Stimulated activated CD8-positive, alpha-beta memory T cell treated with anti-CD3 and anti-CD28 coated beads, Interleukin-2, amount 100 ng/mL, for 48 hours (primary cell): ENCODE results near the gene MRPL49.
A peak's percentile ranks its signal among the peaks of the same experiment; 100 is the strongest.
"Not testable (repeated sequence)": the region's sequence is repeated elsewhere in the genome, so short reads cannot be mapped to it uniquely, and the experiment has no call there.

Experiments used
- DNase-seq, 2 donors: peaks; one replicate each; pipeline ENCODE4 v3.0.0-alpha.2; 2020; ENCODE audit warnings: low read depth in 2 of 2

Gene MRPL49

DNA sequence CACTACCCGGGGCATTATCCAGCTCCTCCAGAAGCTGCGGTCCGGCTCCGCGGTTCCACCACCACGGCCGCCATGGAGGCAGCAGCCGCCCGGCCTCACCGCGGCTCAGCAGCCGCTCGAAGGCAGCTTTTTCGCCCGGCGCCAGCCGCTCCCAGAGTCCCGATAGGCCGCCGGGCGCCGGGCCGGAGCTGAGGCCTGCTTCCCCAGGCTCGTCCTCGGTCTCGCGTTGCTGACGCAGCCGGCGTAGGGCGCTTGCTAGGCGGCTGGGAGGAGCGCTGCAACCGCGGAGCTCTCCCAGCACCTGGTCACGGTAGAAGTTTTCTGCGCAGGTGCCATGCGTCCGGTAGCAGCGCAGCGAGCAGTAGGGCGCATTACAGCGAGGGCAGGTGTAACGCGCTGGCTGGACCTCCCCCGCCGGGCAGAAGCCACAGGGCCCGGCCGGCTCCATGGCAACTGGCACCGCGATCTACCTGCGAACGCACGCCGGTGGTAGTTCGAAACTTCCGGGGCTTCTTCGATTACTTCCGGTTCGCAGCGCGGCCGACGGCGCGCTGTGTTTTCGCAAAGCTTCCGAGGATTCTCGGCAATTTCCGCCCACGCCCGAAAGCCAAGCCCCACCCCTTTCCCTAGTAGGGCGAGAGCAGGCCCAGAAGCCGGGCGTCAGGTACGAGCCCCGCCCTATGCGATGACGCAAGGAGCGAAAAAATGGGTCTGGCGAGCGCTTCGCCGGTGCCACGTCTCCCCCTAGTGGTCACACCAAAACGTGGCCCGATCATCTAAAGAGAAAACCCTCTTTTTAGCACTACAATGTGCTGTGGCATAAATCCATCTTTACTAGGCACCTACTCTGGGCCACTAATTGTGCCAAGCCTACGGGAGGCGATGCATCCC lies 4.7 kb upstream of the MRPL49 start, which contains the start of gene ZNHIT2:
Gene ZNHIT2, minus strand, starts transcription at position 496 of the 891 bp plus-strand sequence. Its CDS starts 48 bp downstream, at position 448.
- peak; percentile 100 for DNase-seq

DNA sequence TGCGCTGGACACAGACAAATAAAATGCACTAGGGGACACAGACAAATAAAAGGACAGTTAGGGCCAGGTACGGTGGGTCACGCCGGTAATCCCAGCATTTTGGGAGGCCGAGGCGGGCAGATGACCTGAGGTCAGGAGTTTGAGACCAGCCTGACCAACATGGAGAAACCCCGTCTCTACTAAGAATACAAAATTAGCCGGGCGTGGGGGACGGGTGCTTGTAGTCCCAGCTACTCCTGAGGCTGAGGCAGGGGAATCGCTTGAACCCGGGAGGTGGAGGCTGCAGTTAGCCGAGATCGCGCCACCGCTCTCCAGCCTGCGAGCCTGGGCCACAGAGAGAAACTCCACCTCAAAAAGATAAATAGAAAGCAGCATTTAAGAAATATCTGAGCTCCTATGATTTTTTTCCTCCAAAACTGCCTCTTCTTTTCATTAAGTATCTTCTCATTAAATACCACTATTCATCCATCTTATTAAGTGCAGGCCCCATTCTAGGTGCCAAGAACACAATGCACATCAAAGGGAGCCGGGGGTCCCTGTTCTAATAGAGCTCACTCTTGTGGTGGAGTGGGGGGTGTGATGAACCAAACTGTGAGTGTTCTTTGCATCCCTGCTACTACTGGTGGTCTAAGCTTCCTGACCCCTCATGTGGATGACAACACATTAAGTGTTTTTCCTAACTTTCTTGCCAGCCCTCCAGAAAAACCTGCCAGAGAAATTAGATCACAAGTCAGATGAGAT lies 3.9 kb upstream of the MRPL49 start:
- no peak for DNase-seq

DNA sequence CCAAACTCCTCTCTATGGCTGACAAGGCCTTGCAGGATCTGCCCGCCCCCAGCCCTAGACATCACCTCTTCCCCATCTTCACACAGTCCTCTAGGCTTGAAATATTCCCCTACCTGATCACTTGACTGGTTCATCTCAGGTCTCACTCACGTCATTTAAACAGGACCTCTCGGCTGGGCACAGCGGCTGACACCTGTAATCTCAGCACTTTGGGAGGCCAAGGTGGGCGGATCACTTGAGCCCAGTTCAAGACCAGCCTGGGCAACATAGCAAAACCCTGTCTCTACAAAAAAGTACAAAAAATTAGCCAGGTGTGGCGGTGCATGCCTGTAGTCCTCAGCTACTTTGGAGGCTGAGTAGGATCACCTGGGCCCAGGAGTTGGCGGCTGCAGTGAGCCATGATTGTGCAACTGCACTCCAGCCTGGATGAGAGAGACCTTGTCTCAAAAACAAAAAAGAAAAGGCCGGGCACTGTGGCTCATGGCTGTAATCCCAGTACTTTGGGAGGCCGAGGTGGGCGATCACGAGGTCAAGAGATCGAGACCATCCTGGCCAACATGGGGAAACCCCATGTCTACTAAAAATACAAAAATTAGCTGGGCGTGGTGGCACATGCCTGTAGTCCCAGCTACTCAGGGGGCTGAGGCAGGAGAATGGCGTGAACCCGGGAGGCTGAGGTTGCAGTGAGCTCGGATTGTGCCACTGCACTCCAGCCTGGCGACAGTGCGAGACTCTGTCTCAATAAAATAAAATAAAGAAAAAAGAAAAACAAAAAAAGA lies 3.0 kb upstream of the MRPL49 start:
- not testable (repeated sequence) for DNase-seq

DNA sequence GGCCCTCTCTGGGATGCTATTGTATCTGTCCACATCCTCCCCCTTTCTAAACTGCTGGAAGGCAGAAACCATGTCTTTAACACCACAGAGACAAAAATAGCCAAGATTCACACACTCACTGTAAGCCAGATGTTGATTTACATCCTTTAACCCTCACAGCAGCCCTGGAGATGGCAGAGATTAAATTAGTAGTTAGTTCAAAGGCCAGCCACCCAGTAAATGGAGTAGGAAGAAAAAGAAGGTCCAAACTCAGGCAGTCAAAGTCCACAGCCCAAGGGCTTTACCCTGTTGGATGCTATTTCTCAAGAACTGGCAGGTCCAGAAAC lies 2.5 kb upstream of the MRPL49 start:
- DNase-seq: no peak

DNA sequence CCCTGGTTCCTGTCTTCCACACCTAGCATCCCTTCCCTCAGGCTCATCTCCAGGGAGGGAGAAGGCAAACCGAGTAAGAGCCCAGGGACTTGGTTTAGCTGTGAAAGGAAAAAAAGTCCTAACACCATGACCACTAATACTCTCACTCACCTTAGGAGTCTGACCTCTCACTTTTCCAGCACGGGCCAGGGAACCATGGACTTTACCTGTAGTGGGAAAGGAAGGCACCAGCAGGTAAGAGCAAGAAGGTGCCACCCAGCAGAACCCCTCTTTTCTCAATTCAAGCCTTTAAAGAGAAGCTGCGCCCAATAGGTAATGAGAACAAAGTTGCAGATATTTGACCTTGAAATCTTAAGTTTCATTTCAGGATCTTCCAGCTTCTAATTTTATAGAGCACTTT lies 1.3 kb upstream of the MRPL49 start:
- no peak for DNase-seq

DNA sequence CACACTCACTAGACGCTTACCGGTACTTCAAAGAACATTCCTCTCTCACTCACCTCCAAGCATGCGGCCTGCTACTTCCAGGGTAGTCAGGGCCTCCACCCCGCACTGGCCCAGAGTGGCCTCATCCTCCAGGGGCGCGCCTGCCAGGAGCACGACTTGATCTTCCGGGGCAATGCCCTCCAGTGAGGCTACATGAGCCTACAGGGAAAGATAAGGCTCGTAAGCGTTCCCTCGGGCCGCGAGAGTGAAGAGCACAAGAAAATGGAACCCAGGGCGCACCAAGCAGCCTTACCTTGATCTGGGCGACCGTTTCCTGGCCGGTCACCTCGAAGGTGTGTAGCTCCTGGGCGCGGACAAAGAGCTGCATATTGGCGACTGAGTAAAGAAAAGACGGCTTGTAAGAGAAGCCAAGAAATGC lies 665 bp upstream of the MRPL49 start:
- no peak for DNase-seq

DNA sequence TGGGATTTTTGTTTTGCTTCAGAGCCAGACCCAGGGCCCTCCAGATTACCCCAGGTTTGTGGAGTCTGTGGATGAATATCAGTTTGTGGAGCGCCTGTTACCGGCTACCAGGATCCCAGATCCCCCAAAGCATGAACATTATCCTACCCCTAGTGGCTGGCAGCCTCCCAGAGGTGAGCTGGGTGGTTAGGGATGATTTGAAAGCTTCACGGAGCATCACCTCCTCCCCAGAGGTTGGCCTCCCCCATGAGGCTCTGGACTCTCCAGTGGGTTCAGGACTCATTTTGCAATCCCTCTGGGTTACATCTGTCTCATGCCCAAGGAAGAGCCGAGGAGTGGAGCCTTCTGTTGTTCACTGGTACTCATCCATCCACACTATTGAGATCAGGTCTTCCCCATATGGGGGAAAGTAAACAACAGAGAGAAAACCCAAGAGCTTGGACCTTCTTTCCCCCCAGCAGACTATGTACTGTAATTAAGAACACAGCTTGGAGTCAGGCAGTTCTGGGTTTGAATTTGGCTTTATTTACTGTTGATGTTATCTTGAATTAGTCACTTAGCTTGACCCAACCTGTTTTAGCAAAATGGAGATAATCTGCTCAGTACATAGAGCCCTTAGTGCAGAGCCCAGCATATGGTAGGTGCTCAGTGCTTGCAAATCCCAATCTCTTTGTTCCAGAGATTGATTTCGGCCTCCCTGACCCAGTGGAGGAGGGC lies 2.5 kb downstream of the MRPL49 start:
- DNase-seq: no peak

DNA sequence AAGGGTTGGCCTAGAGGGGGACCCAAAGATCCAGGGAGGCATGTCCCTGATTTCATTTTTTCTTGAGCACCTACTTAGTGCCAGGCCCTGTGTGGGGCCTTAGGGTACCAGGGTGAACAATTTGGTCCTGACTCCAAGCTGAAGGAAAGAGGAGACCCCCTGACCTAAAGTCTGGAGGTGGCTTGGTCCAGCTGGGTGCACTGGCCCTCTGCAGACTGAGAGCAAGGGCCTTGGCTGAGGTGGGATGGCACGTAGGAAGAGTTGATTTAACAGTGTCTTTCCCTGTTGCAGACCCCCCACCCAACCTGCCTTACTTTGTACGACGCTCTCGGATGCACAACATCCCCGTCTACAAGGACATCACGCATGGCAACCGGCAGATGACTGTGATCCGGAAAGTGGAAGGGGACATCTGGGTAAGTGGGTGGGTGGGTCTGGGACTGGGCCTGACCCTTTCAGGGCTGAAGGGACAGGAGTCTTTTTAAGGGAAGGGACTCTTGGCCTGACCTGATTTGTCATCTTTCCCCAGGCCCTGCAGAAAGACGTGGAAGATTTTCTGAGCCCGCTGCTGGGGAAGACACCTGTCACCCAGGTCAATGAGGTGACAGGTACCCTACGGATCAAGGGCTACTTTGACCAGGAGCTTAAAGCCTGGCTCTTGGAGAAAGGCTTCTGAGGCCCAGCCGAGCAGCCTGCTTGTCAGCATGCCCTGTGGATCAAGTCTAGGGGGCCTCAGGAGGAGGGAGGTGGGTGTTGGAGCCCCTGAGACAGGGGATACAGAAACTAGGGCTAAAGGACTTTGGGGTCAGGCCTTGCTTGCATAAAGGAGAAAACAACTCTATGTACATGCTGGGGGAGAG lies 3.3 kb downstream of the MRPL49 start:
- DNase-seq: no peak

DNA sequence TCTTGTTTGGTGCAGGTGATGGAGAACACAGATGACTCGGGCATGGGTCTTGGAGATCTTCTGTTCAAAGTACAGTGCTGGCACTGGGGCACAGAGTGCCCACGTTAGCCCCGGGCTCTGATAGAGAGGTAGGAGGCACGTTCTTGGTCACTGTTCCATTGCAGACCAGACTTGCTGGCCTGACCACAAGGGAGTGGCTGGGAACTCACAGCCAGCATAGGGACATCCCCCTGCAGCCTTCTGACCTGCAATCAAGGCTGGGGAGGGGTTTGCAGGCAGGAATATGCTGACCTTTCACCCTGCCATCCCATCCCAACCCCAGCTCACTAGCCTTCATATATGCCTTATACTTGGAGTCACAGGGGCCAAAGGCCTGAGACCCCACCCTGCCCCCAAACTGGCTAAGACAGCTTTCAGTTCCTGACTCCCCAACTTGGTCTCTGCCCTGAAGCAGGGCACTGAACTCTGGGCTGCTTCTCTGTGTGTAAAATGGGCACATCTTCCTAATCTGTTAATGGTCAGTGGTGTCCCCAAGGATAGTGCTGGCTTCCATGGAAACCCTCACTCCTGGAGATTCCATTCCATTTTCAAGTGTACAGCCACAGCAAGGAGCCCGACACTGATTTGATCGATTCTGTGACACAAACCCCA lies 4.6 kb downstream of the MRPL49 start:
- DNase-seq: no peak

DNA sequence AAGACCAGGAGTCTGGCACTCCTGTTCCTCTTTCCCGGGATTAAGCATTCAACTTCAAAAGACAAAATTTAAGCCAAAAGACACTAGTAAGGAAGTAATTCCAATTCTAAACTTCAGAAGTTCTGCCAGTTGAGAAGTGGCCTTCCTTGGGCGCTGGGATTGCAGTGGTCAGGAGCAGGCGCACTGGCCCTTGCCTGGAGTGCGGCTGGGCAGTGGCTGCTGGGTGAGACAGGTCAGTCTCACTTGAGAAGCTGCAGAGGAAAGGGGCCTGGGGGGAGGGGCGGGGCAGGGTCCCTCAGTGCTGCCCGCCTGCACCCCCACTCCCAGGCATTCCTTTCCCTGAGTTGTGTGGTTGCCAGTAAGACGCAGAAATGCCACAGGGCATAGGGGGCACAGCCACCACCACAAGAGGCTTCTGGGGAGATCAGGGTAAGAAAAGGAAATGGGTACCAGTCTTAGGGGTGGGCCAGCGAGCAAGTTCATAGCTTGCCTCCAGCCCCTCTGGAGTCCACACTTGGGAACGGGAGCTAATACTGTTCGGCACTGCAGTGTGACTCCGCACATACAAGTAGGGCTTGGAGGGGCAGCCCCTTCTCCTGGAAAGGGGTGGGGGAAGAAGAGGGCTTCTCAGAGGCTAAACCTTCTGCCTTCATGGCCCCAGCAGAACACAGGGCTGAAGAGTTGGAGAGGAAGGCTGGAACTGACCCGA lies 5.5 kb downstream of the MRPL49 start:
- no peak for DNase-seq

DNA sequence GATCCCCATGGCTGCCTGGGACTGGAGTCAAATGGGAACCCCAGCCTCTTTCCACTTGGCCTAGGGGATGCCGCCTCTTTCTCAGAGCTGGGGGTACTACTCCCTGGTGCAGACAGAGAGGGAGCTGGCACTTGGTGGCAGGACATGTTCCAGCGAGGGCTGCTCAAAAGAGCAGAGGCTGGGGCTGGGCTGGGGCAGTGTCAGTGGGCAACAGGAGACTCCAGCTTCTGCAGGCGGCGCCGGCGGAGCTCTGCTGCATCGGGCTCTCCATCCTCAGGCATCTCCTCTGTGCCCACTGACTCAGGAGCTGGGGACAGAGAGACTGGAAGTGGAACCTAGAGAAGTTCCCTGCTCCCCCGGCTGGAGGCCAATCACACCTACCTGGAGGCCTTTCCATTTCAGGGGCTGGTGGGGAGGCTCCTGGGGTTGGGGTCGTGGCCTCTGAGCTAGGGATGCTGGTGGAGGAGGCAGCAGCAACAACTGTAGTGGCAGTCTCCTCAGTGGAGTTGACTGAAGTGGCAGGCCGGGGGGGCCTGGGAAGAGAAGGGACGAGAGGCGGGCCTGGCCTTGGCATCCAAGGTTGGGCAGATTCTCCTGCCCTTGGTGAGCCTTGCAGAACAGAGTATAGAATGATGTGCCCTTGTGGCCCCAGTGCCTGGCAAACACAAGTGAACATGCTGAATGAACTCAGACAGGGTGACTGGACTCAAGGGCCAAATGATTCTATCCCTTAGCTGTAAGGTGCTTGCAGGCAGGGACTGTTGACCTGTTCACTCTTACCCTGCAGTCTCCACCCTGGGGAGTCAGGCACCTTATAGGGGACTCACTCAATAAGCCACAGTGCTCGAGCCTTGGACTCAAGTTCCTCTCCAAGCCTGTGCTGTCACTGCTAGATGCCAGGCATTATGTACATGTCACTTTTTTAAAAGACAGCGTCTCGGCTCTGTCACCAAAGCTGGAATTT lies 6.3 kb downstream of the MRPL49 start:
- DNase-seq: no peak

DNA sequence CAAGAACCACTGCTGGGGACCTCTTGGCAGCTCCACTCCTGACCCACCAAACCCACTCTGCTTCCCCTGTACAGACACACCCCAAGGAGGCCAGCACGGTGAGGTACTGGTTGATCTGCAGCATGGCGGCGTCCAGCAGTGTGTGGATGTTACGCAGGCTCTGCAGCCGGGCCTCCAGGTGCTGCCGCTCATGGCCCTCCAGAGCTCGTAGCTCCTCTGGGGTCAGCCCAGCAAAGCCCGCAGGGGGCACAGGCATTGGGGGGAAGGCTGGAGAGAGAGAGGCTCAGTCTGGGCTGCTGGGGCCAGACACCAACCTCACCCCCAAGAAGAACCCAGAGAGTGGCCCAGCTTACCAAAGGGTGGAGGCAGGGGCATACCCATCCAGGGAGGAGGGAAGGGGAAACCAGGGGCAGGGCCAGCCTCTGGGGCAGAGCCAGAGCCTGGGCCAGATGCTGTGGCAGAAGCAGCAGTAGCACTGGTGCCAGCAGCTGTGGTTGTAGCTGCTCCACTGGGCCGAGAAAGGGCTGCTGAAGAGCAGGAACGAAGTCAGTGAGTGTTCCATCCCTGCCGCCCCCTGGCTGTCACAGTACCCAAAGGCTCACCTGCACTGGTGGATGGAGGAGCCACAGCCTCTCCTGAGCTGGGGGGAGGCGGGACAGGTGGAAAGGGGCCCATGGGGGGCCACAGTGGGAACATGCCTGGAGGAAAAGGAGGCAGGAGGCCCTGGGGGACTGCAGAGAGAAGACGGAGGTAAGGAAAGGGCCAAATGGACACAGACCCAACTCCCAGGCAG lies 7.7 kb downstream of the MRPL49 start:
- no peak for DNase-seq

DNA sequence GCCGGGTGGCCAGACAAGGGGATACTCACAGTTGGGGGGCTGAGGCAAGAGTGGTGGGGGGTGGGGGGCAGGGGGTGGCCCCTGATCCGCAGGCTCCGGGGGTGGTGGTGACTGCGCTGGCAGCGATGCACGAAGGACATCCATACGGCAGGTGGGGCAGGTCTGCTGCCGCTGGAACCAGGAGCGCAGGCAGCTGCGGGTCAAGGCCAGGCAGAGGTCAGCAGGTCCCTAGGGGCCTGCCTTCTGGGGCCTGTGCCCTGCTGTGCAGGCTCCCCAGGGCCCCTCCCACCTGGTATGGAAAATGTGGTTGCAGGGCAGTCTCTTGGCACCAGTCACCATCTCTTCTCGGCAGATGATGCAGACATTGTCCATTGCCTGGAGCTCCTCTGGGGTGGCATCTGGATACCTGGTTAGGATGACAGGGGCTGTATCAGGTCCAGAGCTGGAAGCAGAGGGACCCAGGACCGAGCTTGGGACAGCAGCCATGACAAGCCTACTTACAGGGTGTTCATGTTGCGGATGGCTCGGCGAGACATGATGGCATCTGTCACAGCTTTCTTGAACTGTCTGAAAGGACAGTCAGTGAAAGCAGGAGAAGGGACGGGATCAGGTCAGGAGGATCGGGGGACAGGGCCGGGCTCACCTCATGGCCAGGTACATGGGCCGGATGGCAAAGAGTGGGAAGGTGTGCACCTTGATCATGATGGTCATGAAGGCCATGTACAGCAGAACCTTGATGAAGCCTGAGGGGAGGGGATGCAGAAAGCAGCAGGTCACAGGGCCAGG lies 8.7 kb downstream of the MRPL49 start:
- no peak for DNase-seq

DNA sequence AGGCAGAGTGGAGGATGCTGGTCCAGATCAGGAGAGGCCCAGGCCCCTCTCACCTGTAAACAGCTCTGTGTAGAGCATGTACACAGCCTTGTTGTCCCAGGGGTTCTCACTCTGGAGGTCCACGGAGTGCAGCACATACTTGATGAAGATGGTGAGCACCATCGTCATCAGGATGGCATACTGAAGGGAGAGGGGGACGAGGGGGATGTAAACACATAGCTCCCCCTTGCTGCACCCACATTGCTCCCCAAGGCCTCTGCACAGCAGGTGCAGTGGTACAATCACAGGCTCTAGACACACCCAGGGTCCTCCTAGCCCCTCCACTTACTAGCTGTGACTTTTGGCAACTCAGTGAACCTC lies 9.3 kb downstream of the MRPL49 start:
- no peak for DNase-seq

DNA sequence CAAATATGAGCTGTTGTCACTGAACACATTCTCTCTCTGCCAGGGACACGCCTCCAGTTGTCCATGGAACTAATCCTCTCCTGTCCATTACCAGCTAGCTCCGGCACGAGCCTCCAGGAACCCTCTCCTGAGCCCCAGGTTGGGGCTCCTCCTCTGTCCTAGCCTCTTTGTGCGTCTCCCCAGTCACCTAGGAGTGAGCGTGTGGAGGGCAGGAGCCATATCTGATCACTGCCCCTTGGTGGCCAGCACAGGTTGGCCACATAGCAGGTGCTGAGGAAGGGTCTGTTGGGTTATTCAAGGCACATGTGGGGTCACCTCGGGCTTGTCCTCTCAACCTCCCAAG lies 9.7 kb downstream of the MRPL49 start:
- no peak for DNase-seq

DNA sequence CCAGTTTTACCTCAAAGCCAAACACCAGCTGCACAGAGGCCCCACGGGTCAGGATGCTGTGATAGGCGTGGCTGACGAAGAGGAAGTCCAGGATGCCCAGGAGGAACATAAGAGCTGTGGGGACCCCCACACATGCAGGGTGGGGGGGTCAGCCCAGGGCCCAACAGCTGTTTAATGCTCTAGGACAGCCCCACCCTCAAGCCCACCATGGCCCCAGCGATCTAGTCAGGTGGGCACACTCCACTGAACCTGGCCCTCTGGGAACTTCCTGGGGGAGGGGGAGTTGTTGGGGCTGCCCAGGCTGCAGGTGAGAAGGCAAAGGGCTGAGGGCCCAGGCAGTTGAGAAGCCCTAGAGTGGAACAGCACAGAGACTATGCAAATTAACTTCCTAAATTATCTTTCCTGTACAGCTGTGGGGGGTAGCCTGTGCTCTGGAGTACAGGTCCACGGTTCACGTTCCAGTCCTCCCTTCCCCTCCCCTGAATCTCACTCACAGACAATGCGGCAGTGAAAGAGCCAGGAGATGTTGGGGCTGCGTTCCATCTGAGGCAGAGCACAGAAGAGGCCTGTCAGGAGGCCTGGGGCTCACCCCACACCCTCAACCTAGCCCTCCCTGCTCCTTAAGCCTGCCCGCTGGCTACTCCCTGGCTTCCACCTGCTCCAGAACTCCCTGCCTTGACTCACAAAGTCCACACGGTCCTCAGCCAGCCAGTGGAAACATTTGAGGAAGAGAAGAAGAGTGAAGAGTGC lies 10.3 kb downstream of the MRPL49 start:
- no peak for DNase-seq
